Liver (tissue), 9 donors: ENCODE data around the gene THAP7. TPM values are rescaled to one million over a fixed set of nuclear protein-coding genes. Genes with fewer than 3 reads are reported as not detected.

Source experiments
- DNase-seq: peaks from one replicate; pipeline ENCODE4 v3.0.0-alpha.2; 2017; ENCODE audit warnings: low spot score
- H3K27ac ChIP-seq, 2 donors: one replicate each; pipeline ENCODE4 v1.7.0; 2013; ENCODE audit warnings: inconsistent platforms in 2 of 2, low read length in 2 of 2, control low read depth in 1 of 2, low read depth in 1 of 2, mild to moderate bottlenecking in 1 of 2
- H3K27me3 ChIP-seq, 4 donors: one replicate each; pipeline versions ENCODE4 v1.6.1 to v1.7.0; 2013; ENCODE audit warnings: low read length in 3 of 4, inconsistent platforms in 1 of 4, mild to moderate bottlenecking in 1 of 4, moderate library complexity in 1 of 4; ENCODE audit not compliant: control insufficient read depth in 4 of 4, insufficient read depth in 4 of 4
- H3K36me3 ChIP-seq, 4 donors: one replicate each; pipeline versions ENCODE4 v1.6.1 to v1.7.0; 2013; ENCODE audit warnings: low read length in 3 of 4, mild to moderate bottlenecking in 3 of 4, low read depth in 1 of 4, moderate library complexity in 1 of 4; ENCODE audit not compliant: control insufficient read depth in 4 of 4, insufficient read depth in 3 of 4
- H3K4me1 ChIP-seq, 4 donors: one replicate each; pipeline versions ENCODE4 v1.6.1 to v1.7.0; 2013; ENCODE audit warnings: low read length in 3 of 4, mild to moderate bottlenecking in 3 of 4, moderate library complexity in 1 of 4; ENCODE audit not compliant: control insufficient read depth in 4 of 4, insufficient read depth in 4 of 4
- H3K4me3 ChIP-seq, 3 donors: one replicate each; pipeline versions ENCODE4 v1.6.1 to v1.7.0; 2013; ENCODE audit warnings: low read length in 3 of 3, control low read depth in 1 of 3, low read depth in 1 of 3, mild to moderate bottlenecking in 1 of 3
- H3K9ac ChIP-seq, 2 donors: one replicate each; pipeline ENCODE4 v1.7.0; 2013; ENCODE audit warnings: low read length in 2 of 2, mild to moderate bottlenecking in 2 of 2, moderate library complexity in 2 of 2, control low read depth in 1 of 2, low read depth in 1 of 2
- H3K9me3 ChIP-seq, 4 donors: one replicate each; pipeline versions ENCODE4 v1.6.1 to v1.7.0; 2013; ENCODE audit warnings: low read length in 3 of 4; ENCODE audit not compliant: control insufficient read depth in 4 of 4
- ATF3 ChIP-seq: IDR thresholded peaks from 2 replicates; pipeline ENCODE4 v1.6.1; 2016; ENCODE audit warnings: antibody characterized with exemption
- CTCF ChIP-seq: fragments of 150-350 bp; IDR thresholded peaks from 2 replicates; pipeline ENCODE4 v1.5.1; 2017; ENCODE audit warnings: improper control_type of control experiment, low read depth, low read length; ENCODE audit not compliant: missing input control
- EGR1 ChIP-seq, 2 donors: IDR thresholded peaks; 2 replicates each; pipeline ENCODE4 v1.6.1; 2016 to 2018; ENCODE audit warnings: antibody characterized with exemption in 2 of 2, low read depth in 2 of 2
- FOXA2 ChIP-seq: IDR thresholded peaks from 2 replicates; pipeline ENCODE4 v1.6.1; 2016; ENCODE audit warnings: antibody characterized with exemption
- GABPA ChIP-seq, 2 donors: IDR thresholded peaks in 1 of 2; conservative IDR thresholded peaks in 1 of 2; 2 replicates each; pipeline ENCODE4 v1.6.1; 2016; ENCODE audit warnings: antibody characterized with exemption in 2 of 2, mild to moderate bottlenecking in 1 of 2, moderate library complexity in 1 of 2
- HNF4A ChIP-seq, 2 donors: conservative IDR thresholded peaks; 2 replicates each; pipeline ENCODE4 v1.6.1; 2016; ENCODE audit warnings: antibody characterized with exemption in 2 of 2, mild to moderate bottlenecking in 2 of 2
- HNF4G ChIP-seq: IDR thresholded peaks from 2 replicates; pipeline ENCODE4 v1.6.1; 2016; ENCODE audit warnings: antibody characterized with exemption
- NR2F2 ChIP-seq: IDR thresholded peaks from 2 replicates; pipeline ENCODE4 v1.6.1; 2016; ENCODE audit warnings: antibody characterized with exemption
- RAD21 ChIP-seq, 2 donors: IDR thresholded peaks; 2 replicates each; pipeline ENCODE4 v1.6.1; 2016; ENCODE audit warnings: antibody characterized with exemption in 2 of 2, mild to moderate bottlenecking in 2 of 2
- SP1 ChIP-seq: IDR thresholded peaks from 2 replicates; pipeline ENCODE4 v1.6.1; 2018; ENCODE audit warnings: antibody characterized with exemption, mild to moderate bottlenecking
- TAF1 ChIP-seq: conservative IDR thresholded peaks from 2 replicates; pipeline ENCODE4 v1.6.1; 2016; ENCODE audit warnings: antibody characterized with exemption, mild to moderate bottlenecking
- YY1 ChIP-seq: IDR thresholded peaks from 2 replicates; pipeline ENCODE4 v1.6.1; 2016; ENCODE audit warnings: antibody characterized with exemption, mild to moderate bottlenecking
- ZBTB33 ChIP-seq: IDR thresholded peaks from 2 replicates; pipeline ENCODE4 v1.6.1; 2016; ENCODE audit warnings: antibody characterized with exemption
- WGBS: extraction: QIAGEN DNeasy Blood & Tissue Kit; methylation state at CpG from one replicate; pipeline ENCODE4 v1.1.7; 2013; 5-methylcytosine and 5-hydroxymethylcytosine counted together
- polyA plus RNA-seq, 2 donors: library from polyadenylated mRNA; stranded (reverse) in 1 of 2; unstranded in 1 of 2; fragments of 200-250 nt in 1 of 2; fragments of >200 nt in 1 of 2; fragmentation: Nextera tagmentation in 1 of 2; extraction: Ambion mirVana in 1 of 2; gene quantifications; one replicate each; pipeline versions ENCODE4 v1.2.1 to v1.2.3, GENCODE V29; 2013 to 2015
- total RNA-seq, 2 donors: library from RNA; depleted of rRNA; stranded (reverse); fragments of >200 nt; gene quantifications; one replicate each; pipeline ENCODE4 v1.2.3, GENCODE V29; 2014
- TF ChIP-seq, protein P1 (sequence below): IDR thresholded peaks from 2 replicates; pipeline ENCODE4 v1.6.1; 2016; ENCODE audit warnings: antibody characterized with exemption, mild to moderate bottlenecking
- TF ChIP-seq, protein P2 (sequence below): IDR thresholded peaks from 2 replicates; pipeline ENCODE4 v1.6.1; 2016; ENCODE audit warnings: antibody characterized with exemption
- donor health status: healthy.
- donor health status: healthy.
- donor health status: healthy.
- donor health status: healthy.
- donor health status: healthy.

Gene THAP7
- total and polyA plus RNA-seq, 4 donors = 10.4 to 21.9 (median 19.4) TPM

DNA sequence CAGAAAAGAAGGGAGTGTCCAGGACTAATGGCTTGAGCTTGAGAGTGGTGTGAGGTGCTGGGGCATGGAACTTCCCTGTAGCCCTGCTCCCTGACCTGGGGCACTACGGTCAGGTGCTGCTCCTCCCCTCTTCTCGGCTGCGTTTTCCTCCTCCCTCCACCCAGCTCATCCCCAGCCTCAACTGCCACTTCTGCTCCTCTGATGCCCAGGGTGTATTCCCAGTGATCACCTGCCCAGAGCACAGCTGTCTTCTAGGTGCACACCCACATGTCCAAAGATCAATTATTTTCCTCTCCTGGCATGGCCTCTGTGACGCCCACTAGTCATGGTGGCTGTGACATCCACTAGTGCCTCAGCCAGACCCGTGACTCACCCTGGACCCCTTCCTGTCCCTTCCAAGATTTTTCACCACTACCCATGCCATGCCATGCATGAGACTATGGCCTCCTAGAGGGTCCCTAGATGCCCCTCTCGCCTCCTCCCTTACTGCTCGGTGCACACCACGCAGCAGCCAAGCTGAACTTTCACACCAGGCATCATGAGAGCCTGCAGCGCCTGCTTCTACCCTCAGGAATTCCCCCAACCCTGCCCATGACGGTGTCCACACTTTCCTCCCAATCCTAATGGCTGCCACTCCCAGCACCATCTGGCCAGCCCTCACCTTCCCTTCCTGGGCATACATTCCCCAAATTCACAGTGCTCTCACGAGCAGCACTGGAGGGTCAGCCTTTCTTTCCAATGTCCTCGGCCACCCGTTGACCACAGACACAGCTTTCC, 14.9 kb upstream of the THAP7 start:
- Histone ChIP-seq H3K4me1 (peaks cover 0 to 7% (median 3%) of the 10 kb centered on the region in 4 donors), H3K9me3 (no peaks in the 10 kb centered on the region), H3K27ac (no peak overlapping the region), H3K4me3 (no peak overlapping the region), H3K27me3 (no peaks in the 10 kb centered on the region), H3K36me3 (no peaks in the 10 kb centered on the region), H3K9ac (no peak overlapping the region)
- TF ChIP-seq HNF4G (no peak), NR2F2 (no peak), GABPA (IDR thresholded peaks at IDR 0.05 in 1 of 2, conservative IDR thresholded peaks at IDR 0.05 in 1 of 2) (no peak), ATF3 (no peak), TAF1 (no peak), CTCF (no peak), SP1 (no peak), EGR1 (IDR thresholded peaks at IDR 0.05; ENCODE audit: low read depth in 2 of 2) (no peak), YY1 (no peak), ZBTB33 (no peak), HNF4A (conservative IDR thresholded peaks at IDR 0.05) (no peak)
- TF ChIP-seq, protein P1, sequence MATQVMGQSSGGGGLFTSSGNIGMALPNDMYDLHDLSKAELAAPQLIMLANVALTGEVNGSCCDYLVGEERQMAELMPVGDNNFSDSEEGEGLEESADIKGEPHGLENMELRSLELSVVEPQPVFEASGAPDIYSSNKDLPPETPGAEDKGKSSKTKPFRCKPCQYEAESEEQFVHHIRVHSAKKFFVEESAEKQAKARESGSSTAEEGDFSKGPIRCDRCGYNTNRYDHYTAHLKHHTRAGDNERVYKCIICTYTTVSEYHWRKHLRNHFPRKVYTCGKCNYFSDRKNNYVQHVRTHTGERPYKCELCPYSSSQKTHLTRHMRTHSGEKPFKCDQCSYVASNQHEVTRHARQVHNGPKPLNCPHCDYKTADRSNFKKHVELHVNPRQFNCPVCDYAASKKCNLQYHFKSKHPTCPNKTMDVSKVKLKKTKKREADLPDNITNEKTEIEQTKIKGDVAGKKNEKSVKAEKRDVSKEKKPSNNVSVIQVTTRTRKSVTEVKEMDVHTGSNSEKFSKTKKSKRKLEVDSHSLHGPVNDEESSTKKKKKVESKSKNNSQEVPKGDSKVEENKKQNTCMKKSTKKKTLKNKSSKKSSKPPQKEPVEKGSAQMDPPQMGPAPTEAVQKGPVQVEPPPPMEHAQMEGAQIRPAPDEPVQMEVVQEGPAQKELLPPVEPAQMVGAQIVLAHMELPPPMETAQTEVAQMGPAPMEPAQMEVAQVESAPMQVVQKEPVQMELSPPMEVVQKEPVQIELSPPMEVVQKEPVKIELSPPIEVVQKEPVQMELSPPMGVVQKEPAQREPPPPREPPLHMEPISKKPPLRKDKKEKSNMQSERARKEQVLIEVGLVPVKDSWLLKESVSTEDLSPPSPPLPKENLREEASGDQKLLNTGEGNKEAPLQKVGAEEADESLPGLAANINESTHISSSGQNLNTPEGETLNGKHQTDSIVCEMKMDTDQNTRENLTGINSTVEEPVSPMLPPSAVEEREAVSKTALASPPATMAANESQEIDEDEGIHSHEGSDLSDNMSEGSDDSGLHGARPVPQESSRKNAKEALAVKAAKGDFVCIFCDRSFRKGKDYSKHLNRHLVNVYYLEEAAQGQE = no peak
- no peak for DNase-seq
- 87% methylated on average over 13 of the region's 13 CpGs for WGBS

DNA sequence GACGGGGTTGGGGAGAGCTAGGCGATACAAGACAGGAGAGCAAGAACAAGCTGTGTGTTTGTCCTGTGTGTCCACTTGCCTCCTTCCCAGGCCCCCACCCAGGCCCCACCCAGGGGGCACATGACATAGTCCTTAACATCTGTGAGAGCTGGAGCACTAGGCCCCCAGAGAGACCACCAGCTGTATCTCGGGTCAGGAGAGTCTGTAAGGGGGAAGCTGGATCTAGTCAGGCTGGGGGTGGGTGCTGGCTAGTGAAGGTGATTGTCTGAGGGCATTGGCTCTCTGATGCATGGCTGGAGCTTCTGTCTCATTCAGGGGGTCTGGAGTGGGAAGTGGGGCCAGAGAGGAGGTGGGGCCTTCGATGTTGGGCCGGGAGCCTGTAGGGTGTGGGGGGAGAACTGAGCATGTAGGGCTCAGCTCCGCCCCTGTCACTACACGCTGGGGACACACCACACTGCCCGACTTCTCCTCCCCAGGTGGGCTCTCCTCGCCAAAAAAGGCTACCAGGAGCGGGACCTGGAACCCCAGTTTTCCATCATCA, 13.6 kb upstream of the THAP7 start:
- no peaks in the 10 kb centered on the region for H3K36me3 ChIP-seq
- H3K9ac ChIP-seq = no peak overlapping the region
- DNase-seq = no peak
- H3K27me3 ChIP-seq = no peaks in the 10 kb centered on the region
- no peak overlapping the region for H3K4me3 ChIP-seq
- no peaks in the 10 kb centered on the region for H3K9me3 ChIP-seq
- peaks cover 0 to 7% (median 3%) of the 10 kb centered on the region in 4 donors for H3K4me1 ChIP-seq
- no peak for TF ChIP-seq EGR1 (IDR thresholded peaks at IDR 0.05; ENCODE audit: low read depth in 2 of 2)
- no peak for TF ChIP-seq RAD21 (IDR thresholded peaks at IDR 0.05)
- TF ChIP-seq ATF3 = no peak
- no peak for TF ChIP-seq FOXA2
- TF ChIP-seq SP1 = no peak
- TF ChIP-seq GABPA (IDR thresholded peaks at IDR 0.05 in 1 of 2, conservative IDR thresholded peaks at IDR 0.05 in 1 of 2) = no peak
- TF ChIP-seq NR2F2 = no peak
- no peak for TF ChIP-seq CTCF
- TF ChIP-seq, protein P2, sequence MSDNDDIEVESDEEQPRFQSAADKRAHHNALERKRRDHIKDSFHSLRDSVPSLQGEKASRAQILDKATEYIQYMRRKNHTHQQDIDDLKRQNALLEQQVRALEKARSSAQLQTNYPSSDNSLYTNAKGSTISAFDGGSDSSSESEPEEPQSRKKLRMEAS = no peak
- TF ChIP-seq TAF1 = no peak
- no peak for TF ChIP-seq YY1
- TF ChIP-seq HNF4G = no peak
- TF ChIP-seq ZBTB33 = no peak
- no peak for TF ChIP-seq HNF4A (conservative IDR thresholded peaks at IDR 0.05)
- 79% methylated on average over 10 of the region's 10 CpGs for whole genome bisulfite sequencing
- no peak overlapping the region for H3K27ac ChIP-seq
